Pancreas (tissue), 10 donors: ENCODE results near the gene XPC. TPM values are rescaled to one million over a fixed set of nuclear protein-coding genes. Genes with fewer than 3 reads are reported as not detected.

Source experiments
- ATAC-seq, 4 donors: fragments of 200-7000 bp; cut with Tn5 transposase; one replicate each; pipeline versions ENCODE4 v1.8.0 to v1.9.1; 2020; ENCODE audit warnings: mild to moderate bottlenecking in 4 of 4, moderate library complexity in 4 of 4
- DNase-seq, 6 donors: peaks; one replicate each; pipeline ENCODE4 v3.0.0-alpha.2; 2020
- FAIRE-seq: peaks from 2 replicates; lab custom pipeline; 2012; peaks lifted over from hg19 to GRCh38; lab: Jason Lieb, UNC
- H3K27ac ChIP-seq, 4 donors: fragments of 200-600 bp; sonication (generic); 1 replicate in 3 of 4; 2 replicates in 1 of 4; pipeline versions ENCODE4 v1.5.0 to v1.8.0; 2020
- H3K27me3 ChIP-seq, 4 donors: fragments of 200-600 bp; one replicate each; pipeline ENCODE4 v1.8.0; 2021
- H3K36me3 ChIP-seq, 3 donors: fragments of 200-600 bp; sonication (generic) in 1 of 3; one replicate each; pipeline versions ENCODE4 v1.5.0 to v1.8.0; 2020 to 2021
- H3K4me1 ChIP-seq, 3 donors: fragments of 200-600 bp; one replicate each; pipeline ENCODE4 v1.8.0; 2021
- H3K4me3 ChIP-seq, 4 donors: fragments of 200-600 bp; sonication (generic) in 2 of 4; one replicate each; pipeline versions ENCODE4 v1.5.0 to v1.8.0; 2020 to 2021
- H3K9me3 ChIP-seq, 4 donors: fragments of 200-600 bp; one replicate each; pipeline ENCODE4 v1.8.0; 2021
- WGBS, 2 donors: extraction: QIAGEN DNeasy Blood & Tissue Kit; methylation state at CpG; one replicate each; pipeline ENCODE4 v1.1.7; 2013; 5-methylcytosine and 5-hydroxymethylcytosine counted together
- intact Hi-C, 3 donors: fragments of 100-400 bp; cut with DNase I; formaldehyde crosslinking; loops; one replicate each; pipeline versions ENCODE4 v1.11.1 to v1.14.2; 2022
- polyA plus RNA-seq, 2 donors: library from polyadenylated mRNA; stranded (reverse); fragments of 200-250 nt; gene quantifications; one replicate each; pipeline ENCODE4 v1.2.3, GENCODE V29; 2013
- total RNA-seq, 6 donors: library from RNA; stranded (reverse); fragmentation: NEBNext Ultra II Directional in 4 of 6; extraction: Animal tissue kit (Norgen Biotek cat#: 25700) in 4 of 6; gene quantifications; one replicate each; pipeline versions ENCODE4 v1.2.1 to v1.2.4, GENCODE V29; 2021 to 2023
- TF ChIP-seq, protein P1 (sequence below), 4 donors: fragments of 200-600 bp; sonication (generic) in 3 of 4; IDR thresholded peaks; one replicate each; pipeline versions ENCODE4 v1.5.0 to v1.8.0; 2021; ENCODE audit warnings: antibody characterized with exemption in 4 of 4
- donor health status: healthy with polysubstance abuse.
- donor health status: DM: no; HTN: no; CAD: no; lungs with moderate emphysema.
- donor health status: DM: no; HTN: no; CAD: no.
- donor health status: control.
- donor health status: control.
- donor health status: Bipolar disorder and iron deficiency.
- donor health status: DM: yes; HTN: yes; CAD: no.
- donor health status: DM: no; HTN: no; CAD: no.
- donor health status: DM: no; HTN: no; CAD: no.
- donor health status: DM: yes; HTN: yes; CAD: no.

Gene XPC
- total and polyA plus RNA-seq, 8 donors = 14.2 to 29.9 (median 19.5) TPM

DNA sequence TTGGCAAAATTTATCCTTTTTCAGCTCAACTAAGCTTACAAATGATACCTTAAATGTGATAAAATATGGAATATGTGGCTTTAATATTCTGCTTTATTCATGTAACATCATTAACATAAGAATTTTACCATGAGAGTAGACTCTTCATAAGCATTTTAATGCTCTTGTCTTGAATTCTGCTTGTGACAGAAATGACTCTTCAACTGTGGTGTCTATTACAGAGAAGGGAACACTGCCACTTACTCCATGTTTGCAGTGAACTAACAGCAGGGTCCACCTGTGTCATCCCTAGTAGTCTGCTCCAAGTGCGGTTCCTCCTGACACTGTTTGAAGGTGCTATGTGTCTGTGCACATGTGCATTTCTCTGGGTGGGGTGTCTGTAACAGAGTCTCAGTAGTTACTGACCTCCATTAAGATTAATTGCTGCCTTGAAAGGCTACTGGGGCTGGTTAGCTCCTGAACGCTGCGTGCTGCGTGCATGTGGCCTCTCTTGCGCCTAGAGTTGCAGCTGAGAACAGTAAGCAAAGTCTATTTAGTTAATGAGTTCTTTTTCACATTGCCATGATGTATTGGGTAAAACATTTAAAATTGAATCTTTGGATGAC lies 8.6 kb upstream of the XPC start:
- peaks cover 0 to 17% (median 5%) of the 10 kb centered on the region in 3 donors for H3K36me3 ChIP-seq
- intact Hi-C loops = no loop called here
- no peaks in the 10 kb centered on the region for H3K4me1 ChIP-seq
- no peak for DNase-seq
- TF ChIP-seq, protein P1, sequence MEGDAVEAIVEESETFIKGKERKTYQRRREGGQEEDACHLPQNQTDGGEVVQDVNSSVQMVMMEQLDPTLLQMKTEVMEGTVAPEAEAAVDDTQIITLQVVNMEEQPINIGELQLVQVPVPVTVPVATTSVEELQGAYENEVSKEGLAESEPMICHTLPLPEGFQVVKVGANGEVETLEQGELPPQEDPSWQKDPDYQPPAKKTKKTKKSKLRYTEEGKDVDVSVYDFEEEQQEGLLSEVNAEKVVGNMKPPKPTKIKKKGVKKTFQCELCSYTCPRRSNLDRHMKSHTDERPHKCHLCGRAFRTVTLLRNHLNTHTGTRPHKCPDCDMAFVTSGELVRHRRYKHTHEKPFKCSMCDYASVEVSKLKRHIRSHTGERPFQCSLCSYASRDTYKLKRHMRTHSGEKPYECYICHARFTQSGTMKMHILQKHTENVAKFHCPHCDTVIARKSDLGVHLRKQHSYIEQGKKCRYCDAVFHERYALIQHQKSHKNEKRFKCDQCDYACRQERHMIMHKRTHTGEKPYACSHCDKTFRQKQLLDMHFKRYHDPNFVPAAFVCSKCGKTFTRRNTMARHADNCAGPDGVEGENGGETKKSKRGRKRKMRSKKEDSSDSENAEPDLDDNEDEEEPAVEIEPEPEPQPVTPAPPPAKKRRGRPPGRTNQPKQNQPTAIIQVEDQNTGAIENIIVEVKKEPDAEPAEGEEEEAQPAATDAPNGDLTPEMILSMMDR (IDR thresholded peaks at IDR 0.05) = no peak
- ATAC-seq = no peak
- no peak overlapping the region for H3K27ac ChIP-seq
- no peaks in the 10 kb centered on the region for H3K27me3 ChIP-seq
- 93% methylated on average over 5 of the region's 5 CpGs for WGBS, 2 donors
- no peaks in the 10 kb centered on the region for H3K9me3 ChIP-seq
- H3K4me3 ChIP-seq = no peak overlapping the region
- no peak for FAIRE-seq

DNA sequence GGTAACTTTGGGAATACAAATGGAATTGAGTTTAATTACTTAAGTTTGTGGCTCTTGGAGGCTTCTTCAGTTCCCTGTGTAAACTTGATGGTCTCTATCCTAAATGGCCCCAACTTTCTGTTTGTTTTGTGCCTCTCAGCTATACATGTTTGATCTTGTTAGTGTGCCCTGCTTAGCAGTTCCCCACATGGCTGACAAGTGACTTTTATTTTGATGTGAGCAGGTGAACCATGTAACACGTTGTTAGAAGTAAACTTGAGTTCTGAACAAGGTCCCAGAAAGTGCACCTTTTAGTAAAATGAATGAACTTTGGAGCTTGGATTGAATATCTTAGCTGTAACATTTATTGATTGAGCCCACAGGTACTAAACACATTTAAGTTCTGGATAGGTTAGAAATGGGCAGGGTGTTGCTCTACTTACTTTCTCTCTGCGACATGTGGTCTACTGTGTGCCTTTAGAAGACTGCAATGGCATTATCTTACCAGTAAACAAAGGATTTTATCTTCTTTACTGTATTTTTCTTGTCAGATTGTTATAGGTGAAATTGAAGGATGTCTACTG lies 4.7 kb upstream of the XPC start:
- H3K27ac ChIP-seq = no peak overlapping the region
- H3K4me1 ChIP-seq = peaks cover 4 to 10% (median 8%) of the 10 kb centered on the region in 3 donors
- intact Hi-C loops = no loop called here
- no peak for FAIRE-seq
- H3K36me3 ChIP-seq = peaks cover 0 to 23% (median 5%) of the 10 kb centered on the region in 3 donors
- no peaks in the 10 kb centered on the region for H3K9me3 ChIP-seq
- TF ChIP-seq, protein P1 (IDR thresholded peaks at IDR 0.05) = no peak
- WGBS, 2 donors = 50 to 56% methylated on average over 2 of the region's 2 CpGs
- ATAC-seq = no peak
- H3K27me3 ChIP-seq = no peaks in the 10 kb centered on the region
- no peak for DNase-seq
- H3K4me3 ChIP-seq = no peak overlapping the region

DNA sequence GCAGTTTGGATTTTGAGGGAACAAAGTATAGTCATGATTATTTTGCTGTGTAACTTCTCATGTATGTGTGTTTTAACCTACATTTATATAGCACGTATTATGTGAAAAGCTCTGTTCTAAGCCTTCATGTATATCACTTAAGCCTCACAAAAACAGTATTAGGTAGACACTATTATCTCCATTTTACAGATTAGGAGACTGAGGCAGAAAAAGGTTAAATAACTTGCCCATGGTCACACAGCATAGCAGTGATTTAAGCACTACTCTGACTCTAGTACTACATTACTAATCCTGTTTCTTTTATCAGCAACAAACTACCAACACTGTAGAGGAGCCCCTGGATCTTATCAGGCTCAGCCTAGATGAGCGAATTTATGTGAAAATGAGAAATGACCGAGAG lies 2.9 kb upstream of the XPC start:
- Histone ChIP-seq H3K4me1 (peaks cover 8 to 24% (median 16%) of the 10 kb centered on the region in 3 donors), H3K4me3 (no peak overlapping the region), H3K9me3 (no peaks in the 10 kb centered on the region), H3K36me3 (peaks cover 0 to 23% (median 5%) of the 10 kb centered on the region in 3 donors), H3K27me3 (no peaks in the 10 kb centered on the region), H3K27ac (no peak overlapping the region)
- WGBS, 2 donors = 94 to 95% methylated on average over 3 of the region's 3 CpGs
- DNase-seq (no peak), ATAC-seq (no peak), FAIRE-seq (no peak)
- TF ChIP-seq, protein P1 (IDR thresholded peaks at IDR 0.05) = no peak
- intact Hi-C loops = no loop called here

DNA sequence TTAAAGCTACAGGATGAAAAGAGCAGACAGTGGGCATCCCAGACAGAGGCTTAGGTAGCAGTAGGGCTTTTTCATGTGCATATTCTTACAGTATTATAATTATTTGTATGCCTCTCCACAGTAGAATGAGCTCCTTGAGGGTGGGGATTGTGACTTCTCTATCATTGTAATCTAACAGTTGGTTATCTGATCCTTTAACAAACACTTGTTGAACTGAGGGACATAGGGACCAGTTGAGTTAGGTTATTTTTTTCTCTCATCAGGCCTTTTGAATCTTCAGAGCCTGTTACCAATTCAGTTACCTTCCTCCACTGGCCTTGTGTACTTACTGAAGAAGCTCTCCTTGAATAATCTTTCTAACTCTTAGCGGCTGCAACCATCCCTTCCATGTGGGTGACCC lies 1.4 kb upstream of the XPC start:
- intact Hi-C loops = no loop called here
- Histone ChIP-seq H3K4me3 (no peak overlapping the region), H3K27me3 (no peaks in the 10 kb centered on the region), H3K27ac (no peak overlapping the region), H3K9me3 (no peaks in the 10 kb centered on the region), H3K36me3 (peaks cover 0 to 23% (median 5%) of the 10 kb centered on the region in 3 donors), H3K4me1 (peaks cover 8 to 29% (median 16%) of the 10 kb centered on the region in 3 donors)
- no peak for FAIRE-seq
- WGBS, 2 donors = 94 to 100% methylated on average over 1 of the region's 1 CpG
- TF ChIP-seq, protein P1 (IDR thresholded peaks at IDR 0.05) = no peak
- DNase-seq = no peak
- no peak for ATAC-seq

DNA sequence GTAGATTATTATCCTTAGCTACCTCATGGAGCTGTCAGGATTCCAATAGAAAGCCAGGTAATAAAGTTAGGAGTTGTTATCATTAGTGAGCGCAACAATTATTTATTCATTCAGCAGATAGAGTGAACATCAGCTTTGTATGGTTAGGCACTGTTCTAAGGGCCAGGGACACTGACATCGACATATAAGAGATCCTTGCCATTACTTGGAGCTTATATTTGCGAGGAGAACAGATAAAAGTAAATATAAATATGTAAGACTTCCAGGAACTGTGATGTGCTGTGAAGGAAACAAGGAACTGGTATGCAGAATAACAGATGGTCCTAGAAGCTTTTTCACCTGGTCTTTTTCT lies 689 bp upstream of the XPC start:
- H3K27me3 ChIP-seq = no peaks in the 10 kb centered on the region
- FAIRE-seq (no peak), DNase-seq (no peak), ATAC-seq (no peak)
- 1 to 2% methylated on average over 3 of the region's 3 CpGs for WGBS, 2 donors
- peaks cover 8 to 29% (median 16%) of the 10 kb centered on the region in 3 donors for H3K4me1 ChIP-seq
- TF ChIP-seq, protein P1 (IDR thresholded peaks at IDR 0.05) = no peak
- peak overlapping the region in 3 of 4 donors; percentile 66 to 94 (median 93) for H3K27ac ChIP-seq
- H3K4me3 ChIP-seq = peak overlapping the region; percentile 62 to 90 (median 84)
- H3K36me3 ChIP-seq = peaks cover 0 to 21% (median 3%) of the 10 kb centered on the region in 3 donors
- intact Hi-C loops = no loop called here
- H3K9me3 ChIP-seq = no peaks in the 10 kb centered on the region
